A549 (cell line): Measurements from ENCODE around the gene YWHAE.

ENCODE experiments used
- EP300 ChIP-seq, 2 experiments: fragments of >200 bp; sonication (Bioruptor Twin); formaldehyde crosslinking; IDR thresholded peaks; 2 replicates in 1 of 2; 3 replicates in 1 of 2; pipeline ENCODE4 v1.6.1; 2016 to 2017
- FOXS1 ChIP-seq: fragments of 250-450 bp; sonication (Bioruptor Pico); IDR thresholded peaks from 2 replicates; pipeline ENCODE4 v1.5.0; 2020; ENCODE audit warnings: mild to moderate bottlenecking, moderate library complexity
- MAZ ChIP-seq: fragments of 150-350 bp; IDR thresholded peaks from 2 replicates; pipeline ENCODE4 v1.6.1; 2014; ENCODE audit warnings: antibody characterized with exemption, low read depth, low read length, borderline replicate concordance
- MYC ChIP-seq: IDR thresholded peaks from 2 replicates; pipeline ENCODE4 v1.6.1; 2012; ENCODE audit warnings: mild to moderate bottlenecking, inconsistent platforms, low read length, improper control_type of control experiment, borderline replicate concordance
- TF ChIP-seq, protein P1 (sequence below): fragments of >200 bp; sonication (Bioruptor Twin); formaldehyde crosslinking; IDR thresholded peaks from 3 replicates; pipeline ENCODE4 v1.5.1; 2016
- TF ChIP-seq, protein P2 (sequence below): IDR thresholded peaks from 2 replicates; pipeline ENCODE4 v1.6.1; 2012

DNA sequence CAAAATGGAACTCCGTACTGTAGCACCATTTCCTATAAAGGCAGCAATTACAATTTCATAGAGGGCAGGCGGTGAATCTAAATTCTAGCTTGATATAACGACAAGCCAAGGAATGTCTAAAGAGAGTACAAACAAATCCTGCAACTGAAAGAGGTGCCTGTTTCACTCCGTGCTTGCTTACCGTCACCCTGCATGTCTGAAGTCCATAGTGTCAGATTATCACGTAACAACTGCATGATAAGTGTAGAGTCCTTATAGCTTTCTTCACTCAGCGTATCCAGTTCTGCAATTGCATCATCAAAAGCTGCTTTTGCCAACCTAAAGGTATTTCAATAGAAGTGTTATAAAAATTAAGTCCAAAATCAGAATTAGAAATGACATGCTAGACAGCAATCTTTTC, 46.0 kb downstream of the YWHAE start:
- TF ChIP-seq, protein P1, sequence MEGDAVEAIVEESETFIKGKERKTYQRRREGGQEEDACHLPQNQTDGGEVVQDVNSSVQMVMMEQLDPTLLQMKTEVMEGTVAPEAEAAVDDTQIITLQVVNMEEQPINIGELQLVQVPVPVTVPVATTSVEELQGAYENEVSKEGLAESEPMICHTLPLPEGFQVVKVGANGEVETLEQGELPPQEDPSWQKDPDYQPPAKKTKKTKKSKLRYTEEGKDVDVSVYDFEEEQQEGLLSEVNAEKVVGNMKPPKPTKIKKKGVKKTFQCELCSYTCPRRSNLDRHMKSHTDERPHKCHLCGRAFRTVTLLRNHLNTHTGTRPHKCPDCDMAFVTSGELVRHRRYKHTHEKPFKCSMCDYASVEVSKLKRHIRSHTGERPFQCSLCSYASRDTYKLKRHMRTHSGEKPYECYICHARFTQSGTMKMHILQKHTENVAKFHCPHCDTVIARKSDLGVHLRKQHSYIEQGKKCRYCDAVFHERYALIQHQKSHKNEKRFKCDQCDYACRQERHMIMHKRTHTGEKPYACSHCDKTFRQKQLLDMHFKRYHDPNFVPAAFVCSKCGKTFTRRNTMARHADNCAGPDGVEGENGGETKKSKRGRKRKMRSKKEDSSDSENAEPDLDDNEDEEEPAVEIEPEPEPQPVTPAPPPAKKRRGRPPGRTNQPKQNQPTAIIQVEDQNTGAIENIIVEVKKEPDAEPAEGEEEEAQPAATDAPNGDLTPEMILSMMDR: no peak
- TF ChIP-seq, protein P2, sequence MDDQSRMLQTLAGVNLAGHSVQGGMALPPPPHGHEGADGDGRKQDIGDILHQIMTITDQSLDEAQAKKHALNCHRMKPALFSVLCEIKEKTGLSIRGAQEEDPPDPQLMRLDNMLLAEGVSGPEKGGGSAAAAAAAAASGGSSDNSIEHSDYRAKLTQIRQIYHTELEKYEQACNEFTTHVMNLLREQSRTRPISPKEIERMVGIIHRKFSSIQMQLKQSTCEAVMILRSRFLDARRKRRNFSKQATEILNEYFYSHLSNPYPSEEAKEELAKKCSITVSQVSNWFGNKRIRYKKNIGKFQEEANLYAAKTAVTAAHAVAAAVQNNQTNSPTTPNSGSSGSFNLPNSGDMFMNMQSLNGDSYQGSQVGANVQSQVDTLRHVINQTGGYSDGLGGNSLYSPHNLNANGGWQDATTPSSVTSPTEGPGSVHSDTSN: no peak
- TF ChIP-seq MAZ (no peak), MYC (no peak), FOXS1 (CRISPR knock-in tag) (no peak), EP300 (IDR thresholded peaks at IDR 0.05) (no peak)
